SK-N-SH (cell line): Measurements from ENCODE around the gene PSMB2. TPM values are rescaled to one million over a fixed set of nuclear protein-coding genes. Genes with fewer than 3 reads are reported as not detected.
"Not testable (repeated sequence)": the region's sequence is repeated elsewhere in the genome, so short reads cannot be mapped to it uniquely, and the experiment has no call there.

Experiments
- CTCF ChIA-PET: fragments of 300-600, 350-600 bp; formaldehyde crosslinking; extraction: SDS; loops from one replicate; lab custom pipeline; 2021; lab: Yijun Ruan, JAX
- POLR2A ChIA-PET: fragments of 350-600 bp; sonication (Branson Sonifier 250); formaldehyde crosslinking; extraction: SDS; loops from one replicate; lab custom pipeline; 2020; ENCODE audit warnings: antibody characterized with exemption, inconsistent platforms; lab: Yijun Ruan, JAX
- DNase-seq: peaks from one replicate; pipeline ENCODE4 v3.0.0; 2012
- H2AFZ ChIP-seq: fragments of 200-600 bp; sonication (generic); 2 replicates; pipeline ENCODE4 v1.8.1; 2016; ENCODE audit warnings: antibody characterized with exemption, mild to moderate bottlenecking, low read depth
- H3F3A ChIP-seq: fragments of 200-600 bp; sonication (generic); replicated peaks from 2 replicates; pipeline ENCODE3; 2016; ENCODE audit warnings: antibody characterized with exemption, mild to moderate bottlenecking; ENCODE audit not compliant: insufficient read depth
- H3K27ac ChIP-seq, 2 experiments: fragments of 200-500 bp in 1 of 2; fragments of 200-600 bp in 1 of 2; sonication (Bioruptor generic) in 1 of 2; sonication (generic), shearing (Covaris generic) in 1 of 2; 2 replicates each; pipeline versions ENCODE4 v1.5.1 to v1.6.1; 2014 to 2016; ENCODE audit warnings: low read depth in 2 of 2, inconsistent platforms in 1 of 2, low read length in 1 of 2, mild to moderate bottlenecking in 1 of 2, mixed read lengths in 1 of 2
- H3K27me3 ChIP-seq: fragments of 200-600 bp; sonication (generic), shearing (Covaris generic); 2 replicates; pipeline ENCODE4 v1.6.1; 2016; ENCODE audit warnings: mixed run types; ENCODE audit not compliant: insufficient read depth
- H3K36me3 ChIP-seq, 2 experiments: fragments of 200-500 bp in 1 of 2; fragments of 200-600 bp in 1 of 2; sonication (Bioruptor generic) in 1 of 2; sonication (generic) in 1 of 2; replicated peaks in 1 of 2; 2 replicates each; pipeline versions ENCODE3 to v1.5.1; 2014 to 2016; ENCODE audit warnings: low read length in 1 of 2, mild to moderate bottlenecking in 1 of 2; ENCODE audit not compliant: insufficient read depth in 2 of 2, control insufficient read depth in 1 of 2
- H3K4me1 ChIP-seq, 2 experiments: fragments of 200-500 bp in 1 of 2; fragments of 200-600 bp in 1 of 2; sonication (Bioruptor generic) in 1 of 2; sonication (generic), shearing (Covaris generic) in 1 of 2; 2 replicates each; pipeline versions ENCODE4 v1.5.1 to v1.6.1; 2014 to 2016; ENCODE audit warnings: low read depth in 1 of 2, low read length in 1 of 2, mixed run types in 1 of 2; ENCODE audit not compliant: insufficient read depth in 2 of 2, control insufficient read depth in 1 of 2
- H3K4me2 ChIP-seq: fragments of 200-600 bp; sonication (generic), shearing (Covaris generic); 2 replicates; pipeline ENCODE4 v1.6.1; 2017; ENCODE audit warnings: mixed run types
- H3K4me3 ChIP-seq, 2 experiments: fragments of 200-500 bp in 1 of 2; fragments of 200-600 bp in 1 of 2; sonication (Bioruptor generic) in 1 of 2; sonication (generic), shearing (Covaris generic) in 1 of 2; 2 replicates each; pipeline versions ENCODE4 v1.5.1 to v1.8.1; 2014 to 2016; ENCODE audit warnings: low read depth in 2 of 2, inconsistent platforms in 1 of 2, low read length in 1 of 2, mild to moderate bottlenecking in 1 of 2, mixed read lengths in 1 of 2, moderate library complexity in 1 of 2
- H3K79me2 ChIP-seq: fragments of 200-600 bp; sonication (generic); 2 replicates; pipeline ENCODE4 v1.8.1; 2017; ENCODE audit warnings: mild to moderate bottlenecking; ENCODE audit not compliant: insufficient read depth
- H3K9ac ChIP-seq: fragments of 200-600 bp; sonication (generic); 2 replicates; pipeline ENCODE4 v1.6.1; 2017; ENCODE audit warnings: mixed run types
- H3K9me2 ChIP-seq: fragments of 200-600 bp; sonication (generic); 2 replicates; pipeline ENCODE4 v1.6.1; 2017; ENCODE audit warnings: mixed run types
- H3K9me3 ChIP-seq: fragments of 200-600 bp; sonication (generic); 2 replicates; pipeline ENCODE4 v1.6.1; 2017; ENCODE audit warnings: mixed run types, mild to moderate bottlenecking, moderate library complexity
- H4K20me1 ChIP-seq: fragments of 200-600 bp; sonication (generic); 2 replicates; pipeline ENCODE4 v1.6.1; 2017; ENCODE audit warnings: mild to moderate bottlenecking, mixed run types; ENCODE audit not compliant: insufficient read depth
- ELF1 ChIP-seq: IDR thresholded peaks from 2 replicates; pipeline ENCODE4 v1.4.0; 2012
- EP300 ChIP-seq, 2 experiments: IDR thresholded peaks; 2 replicates each; pipeline versions ENCODE4 v1.4.0 to v1.6.1; 2012; ENCODE audit warnings: borderline replicate concordance in 1 of 2, low read depth in 1 of 2, low read length in 1 of 2
- FOXM1 ChIP-seq: IDR thresholded peaks from 2 replicates; pipeline ENCODE4 v1.4.0; 2012; ENCODE audit warnings: low read depth, mild to moderate bottlenecking
- MAX ChIP-seq: IDR thresholded peaks from 2 replicates; pipeline ENCODE4 v1.4.0; 2012; ENCODE audit warnings: low read depth
- MEF2A ChIP-seq: IDR thresholded peaks from 2 replicates; pipeline ENCODE4 v1.4.0; 2012; ENCODE audit warnings: low read depth, borderline replicate concordance
- RAD21 ChIP-seq: IDR thresholded peaks from 2 replicates; pipeline ENCODE4 v1.6.1; 2012; ENCODE audit warnings: mild to moderate bottlenecking, low read length
- REST ChIP-seq: IDR thresholded peaks from 2 replicates; pipeline ENCODE4 v1.6.1; 2012; ENCODE audit warnings: mild to moderate bottlenecking, low read depth, low read length, moderate library complexity
- SIN3A ChIP-seq: IDR thresholded peaks from 2 replicates; pipeline ENCODE4 v1.6.1; 2012; ENCODE audit warnings: low read depth, mild to moderate bottlenecking, low read length, moderate library complexity, borderline replicate concordance
- USF1 ChIP-seq: IDR thresholded peaks from 2 replicates; pipeline ENCODE4 v1.4.0; 2012; ENCODE audit warnings: low read depth, borderline replicate concordance
- YY1 ChIP-seq: IDR thresholded peaks from 2 replicates; pipeline ENCODE4 v1.4.0; 2012; ENCODE audit warnings: low read depth, mild to moderate bottlenecking
- ZBTB33 ChIP-seq: IDR thresholded peaks from 2 replicates; pipeline ENCODE4 v1.4.0; 2012; ENCODE audit warnings: low read depth, borderline replicate concordance
- WGBS: methylation state at CpG from one replicate; pipeline ENCODE4 v1.1.6; 2017; ENCODE audit warnings: low lambda C conversion rate; 5-methylcytosine and 5-hydroxymethylcytosine counted together
- polyA plus RNA-seq, 3 experiments: library from polyadenylated mRNA; depleted of rRNA; stranded (reverse); fragments of >200 nt; gene quantifications; 2 replicates each; pipeline ENCODE4 v1.2.3, GENCODE V29; 2012

Gene PSMB2
- polyA plus RNA-seq, 1 of the 3 experiments (the other 2 are of a cell fraction) = 83.5 TPM

GRCh38 chr1:35691080-35691479 is 49.8 kb upstream of the PSMB2 start:
- CTCF ChIA-PET = interaction anchor here (0.7 to 3.0 kb wide), 2 partner anchors 10 to 25 kb away, joined by 3 to 9 read pairs; no protein-coding TSS in a partner anchor
- Histone ChIP-seq H4K20me1 (no peaks in the 10 kb centered on the region), H3K36me3 (no peaks in the 10 kb centered on the region), H3K4me2 (no peak overlapping the region), H2AFZ (no peak overlapping the region), H3K4me1 (no peaks in the 10 kb centered on the region)
- no peak for TF ChIP-seq EP300 (IDR thresholded peaks at IDR 0.05; ENCODE audit: borderline replicate concordance in 1 of 2, low read depth in 1 of 2, low read length in 1 of 2)
- no peak for TF ChIP-seq RAD21
- TF ChIP-seq MAX = no peak
- no peak for TF ChIP-seq ELF1
- no peak for TF ChIP-seq SIN3A
- TF ChIP-seq YY1 = no peak
- no peak for TF ChIP-seq FOXM1
- no peak for TF ChIP-seq REST
- TF ChIP-seq, all 33 proteins: peak for 0
- H3F3A ChIP-seq = no peaks in the 10 kb centered on the region
- no peak overlapping the region for H3K27ac ChIP-seq
- 27% methylated on average over 3 of the region's 9 CpGs for WGBS
- no peaks in the 10 kb centered on the region for H3K79me2 ChIP-seq
- H3K9me2 ChIP-seq = no peaks in the 10 kb centered on the region
- DNase-seq = no peak
- H3K9me3 ChIP-seq = no peaks in the 10 kb centered on the region
- no peak overlapping the region for H3K4me3 ChIP-seq
- 0 out of 2 replicates have a peak, but pooled peaks cover 3% of the 10 kb centered on the region for H3K27me3 ChIP-seq
- POLR2A ChIA-PET = no interaction called here
- H3K9ac ChIP-seq = no peak overlapping the region

DNA sequence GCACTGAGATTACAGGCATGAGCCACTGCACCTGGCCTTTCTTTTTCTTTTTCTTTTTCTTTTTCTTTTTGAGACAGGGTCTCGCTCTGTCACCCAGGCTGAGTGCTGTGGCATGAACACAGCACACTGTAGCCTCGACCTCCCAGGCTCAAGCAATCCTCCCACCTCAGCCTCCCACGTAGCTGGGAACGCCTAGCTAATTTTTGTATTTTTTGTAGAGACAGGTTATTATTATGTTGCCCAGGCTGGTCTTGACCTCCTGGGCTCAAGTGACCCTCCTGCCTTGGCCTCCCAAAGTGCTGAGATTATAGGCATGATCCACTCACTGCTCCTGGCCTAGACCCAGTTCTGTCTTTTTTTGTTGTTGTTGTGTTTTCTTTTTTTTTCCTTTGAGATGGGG is 48.8 kb upstream of the PSMB2 start:
- CTCF ChIA-PET = interaction anchor here (3.0 kb wide), 1 partner anchor 26 kb away, joined by 9 read pairs; no protein-coding TSS in a partner anchor
- H3K4me1 ChIP-seq = not testable (repeated sequence)
- WGBS = 63% methylated on average over 4 of the region's 4 CpGs

GRCh38 chr1:35688161-35688560 is 46.8 kb upstream of the PSMB2 start:
- Histone ChIP-seq H3K9ac (no peak overlapping the region), H3K27ac (no peak overlapping the region), H3K4me1 (no peaks in the 10 kb centered on the region), H2AFZ (no peak overlapping the region), H3K4me2 (no peak overlapping the region), H3K9me3 (no peaks in the 10 kb centered on the region), H3K27me3 (no peaks in the 10 kb centered on the region; the same call in 1 of the 2 replicates), H3K79me2 (no peaks in the 10 kb centered on the region), H3K4me3 (no peak overlapping the region), H3K36me3 (no peaks in the 10 kb centered on the region), H4K20me1 (no peaks in the 10 kb centered on the region), H3K9me2 (no peaks in the 10 kb centered on the region), H3F3A (no peaks in the 10 kb centered on the region)
- DNase-seq = no peak
- 59% methylated on average over 5 of the region's 5 CpGs for WGBS
- CTCF ChIA-PET = no interaction called here
- POLR2A ChIA-PET = no interaction called here
- no peak for TF ChIP-seq USF1
- no peak for TF ChIP-seq ZBTB33
- no peak for TF ChIP-seq MEF2A
- no peak for TF ChIP-seq REST

More for the DNA sequence above, 48.8 kb upstream of the PSMB2 start:
- H3K36me3 ChIP-seq, H3K27me3 ChIP-seq, H3K9ac ChIP-seq, DNase-seq, H4K20me1 ChIP-seq, POLR2A ChIA-PET, H3K9me3 ChIP-seq, H3K79me2 ChIP-seq, H3K27ac ChIP-seq, H3K9me2 ChIP-seq, H2AFZ ChIP-seq, H3F3A ChIP-seq, H3K4me2 ChIP-seq, H3K4me3 ChIP-seq: not testable (repeated sequence)
